CD4-positive, alpha-beta T cell (primary cell): Measurements from ENCODE around the gene PRKAR2B. TPM values are rescaled to one million over a fixed set of nuclear protein-coding genes. Genes with fewer than 3 reads are reported as not detected.

ENCODE experiments used
- ATAC-seq: fragments of 200-7000 bp; cut with Tn5 transposase; one replicate; pipeline ENCODE4 v1.10.0; 2022; ENCODE audit warnings: mild to moderate bottlenecking; ENCODE audit not compliant: poor library complexity
- CTCF ChIA-PET: fragments of 350-600 bp; sonication (Branson Sonifier 250); formaldehyde crosslinking; loops from one replicate; lab custom pipeline; 2021; ENCODE audit warnings: antibody characterized with exemption, inconsistent platforms; lab: Charles Lee
- POLR2A ChIA-PET: fragments of 350-600 bp; sonication (Branson Sonifier 250); formaldehyde crosslinking; loops from one replicate; lab custom pipeline; 2021; ENCODE audit warnings: antibody characterized with exemption, inconsistent platforms; lab: Charles Lee
- DNase-seq, 14 experiments: peaks; one replicate each; pipeline ENCODE4 v3.0.0-alpha.2; 2013 to 2020; ENCODE audit warnings: mixed read lengths in 2 of 14
- H3K27ac ChIP-seq, 2 donors: one replicate each; pipeline versions ENCODE4 v1.5.1 to v1.7.0; 2013; ENCODE audit warnings: low read length in 2 of 2, low read depth in 1 of 2, mild to moderate bottlenecking in 1 of 2
- H3K27me3 ChIP-seq, 2 experiments: 1 replicate in 1 of 2; 2 replicates in 1 of 2; pipeline versions ENCODE4 v1.6.1 to v1.7.0; 2013; ENCODE audit warnings: low read length in 2 of 2, control low read depth in 1 of 2, mild to moderate bottlenecking in 1 of 2, moderate library complexity in 1 of 2; ENCODE audit not compliant: insufficient read depth in 2 of 2, control insufficient read depth in 1 of 2
- H3K36me3 ChIP-seq: one replicate; pipeline ENCODE4 v1.6.1; 2013; ENCODE audit warnings: low read length, control low read depth; ENCODE audit not compliant: insufficient read depth
- H3K4me1 ChIP-seq: one replicate; pipeline ENCODE4 v1.6.1; 2013; ENCODE audit warnings: low read length, control low read depth; ENCODE audit not compliant: insufficient read depth
- H3K4me3 ChIP-seq: one replicate; pipeline ENCODE4 v1.5.1; 2013; ENCODE audit warnings: mild to moderate bottlenecking, low read length, moderate library complexity
- H3K9me3 ChIP-seq, 2 experiments: 1 replicate in 1 of 2; 2 replicates in 1 of 2; pipeline versions ENCODE4 v1.6.1 to v1.7.0; 2013; ENCODE audit warnings: low read length in 2 of 2, mild to moderate bottlenecking in 2 of 2, control low read depth in 1 of 2, moderate library complexity in 1 of 2; ENCODE audit not compliant: control insufficient read depth in 1 of 2, insufficient read depth in 1 of 2
- H3K27ac Mint-ChIP-seq: one replicate; pipeline ENCODE4 v1.8.0; 2020; ENCODE audit warnings: mixed read lengths
- H3K27me3 Mint-ChIP-seq: one replicate; pipeline ENCODE4 v1.8.0; 2021; ENCODE audit warnings: mixed read lengths
- H3K36me3 Mint-ChIP-seq: one replicate; pipeline ENCODE4 v1.8.0; 2021; ENCODE audit warnings: low read depth, mixed read lengths
- H3K4me1 Mint-ChIP-seq: one replicate; pipeline ENCODE4 v1.8.0; 2021; ENCODE audit warnings: low read depth, mixed read lengths
- H3K4me3 Mint-ChIP-seq: one replicate; pipeline ENCODE4 v1.8.0; 2020; ENCODE audit warnings: mild to moderate bottlenecking, mixed read lengths
- H3K9me3 Mint-ChIP-seq: one replicate; pipeline ENCODE4 v1.8.0; 2020; ENCODE audit warnings: mixed read lengths
- intact Hi-C, 2 experiments: fragments of 100-400 bp; cut with DNase I in 1 of 2; cut with micrococcal nuclease in 1 of 2; formaldehyde crosslinking; loops; one replicate each; pipeline versions ENCODE4 v1.15.1 to v1.9.0; 2023 to 2025; cut with DNase I, micrococcal nuclease
- total RNA-seq, 174 experiments: library from RNA in 2 of 174; stranded (reverse) in 2 of 174; gene quantifications; one replicate each; pipeline ENCODE4 v1.2.3 and lab custom pipeline; 2021 to 2026
- TF ChIP-seq, protein P1 (sequence below): fragments of 200-600 bp; IDR thresholded peaks from one replicate; pipeline ENCODE4 v1.8.0; 2022; ENCODE audit warnings: antibody characterized with exemption, mild to moderate bottlenecking

PRKAR2B gene
- total RNA-seq, 2 experiments from 2014 or later, result 0.41 to 0.42 TPM

DNA sequence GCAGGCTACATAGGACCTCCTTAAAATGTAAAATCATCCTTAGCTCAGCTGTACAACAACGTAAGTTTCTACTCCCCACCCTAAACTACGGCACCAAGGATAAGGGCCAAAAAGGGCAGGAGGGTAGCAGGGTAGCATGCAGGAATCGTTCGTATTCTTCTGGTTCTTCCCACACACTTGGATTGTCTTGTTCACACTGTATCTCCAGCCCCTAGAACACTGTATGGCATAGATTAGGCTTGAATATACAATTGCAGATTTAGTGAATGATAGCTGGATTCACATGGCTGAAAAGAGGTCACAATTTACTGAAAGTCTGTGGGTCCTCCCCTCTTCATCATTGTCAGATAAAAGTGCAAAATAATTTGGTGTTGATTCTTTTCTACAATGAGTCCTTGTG lies 28.2 kb upstream of the PRKAR2B start:
- H3K4me1 Mint-ChIP-seq, result no peaks in the 10 kb centered on the region
- ChIA-PET CTCF (no interaction called here), POLR2A (no interaction called here)
- peaks cover 0 to 3% of the 10 kb centered on the region in 2 experiments for H3K9me3 ChIP-seq
- H3K36me3 ChIP-seq, result no peaks in the 10 kb centered on the region
- no peaks in the 10 kb centered on the region for H3K27me3 ChIP-seq
- ATAC-seq, result no peak
- no peaks in the 10 kb centered on the region for H3K4me1 ChIP-seq
- intact Hi-C loops, result no loop called here
- H3K36me3 Mint-ChIP-seq, result no peaks in the 10 kb centered on the region
- no peak overlapping the region for H3K27ac ChIP-seq
- H3K9me3 Mint-ChIP-seq, result no peaks in the 10 kb centered on the region
- no peak overlapping the region for H3K27ac Mint-ChIP-seq
- no peak overlapping the region for H3K4me3 Mint-ChIP-seq
- H3K4me3 ChIP-seq, result no peak overlapping the region
- TF ChIP-seq, protein P1, sequence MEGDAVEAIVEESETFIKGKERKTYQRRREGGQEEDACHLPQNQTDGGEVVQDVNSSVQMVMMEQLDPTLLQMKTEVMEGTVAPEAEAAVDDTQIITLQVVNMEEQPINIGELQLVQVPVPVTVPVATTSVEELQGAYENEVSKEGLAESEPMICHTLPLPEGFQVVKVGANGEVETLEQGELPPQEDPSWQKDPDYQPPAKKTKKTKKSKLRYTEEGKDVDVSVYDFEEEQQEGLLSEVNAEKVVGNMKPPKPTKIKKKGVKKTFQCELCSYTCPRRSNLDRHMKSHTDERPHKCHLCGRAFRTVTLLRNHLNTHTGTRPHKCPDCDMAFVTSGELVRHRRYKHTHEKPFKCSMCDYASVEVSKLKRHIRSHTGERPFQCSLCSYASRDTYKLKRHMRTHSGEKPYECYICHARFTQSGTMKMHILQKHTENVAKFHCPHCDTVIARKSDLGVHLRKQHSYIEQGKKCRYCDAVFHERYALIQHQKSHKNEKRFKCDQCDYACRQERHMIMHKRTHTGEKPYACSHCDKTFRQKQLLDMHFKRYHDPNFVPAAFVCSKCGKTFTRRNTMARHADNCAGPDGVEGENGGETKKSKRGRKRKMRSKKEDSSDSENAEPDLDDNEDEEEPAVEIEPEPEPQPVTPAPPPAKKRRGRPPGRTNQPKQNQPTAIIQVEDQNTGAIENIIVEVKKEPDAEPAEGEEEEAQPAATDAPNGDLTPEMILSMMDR, result no peak
- H3K27me3 Mint-ChIP-seq, result peaks cover 6% of the 10 kb centered on the region
- DNase-seq, result no peak

DNA sequence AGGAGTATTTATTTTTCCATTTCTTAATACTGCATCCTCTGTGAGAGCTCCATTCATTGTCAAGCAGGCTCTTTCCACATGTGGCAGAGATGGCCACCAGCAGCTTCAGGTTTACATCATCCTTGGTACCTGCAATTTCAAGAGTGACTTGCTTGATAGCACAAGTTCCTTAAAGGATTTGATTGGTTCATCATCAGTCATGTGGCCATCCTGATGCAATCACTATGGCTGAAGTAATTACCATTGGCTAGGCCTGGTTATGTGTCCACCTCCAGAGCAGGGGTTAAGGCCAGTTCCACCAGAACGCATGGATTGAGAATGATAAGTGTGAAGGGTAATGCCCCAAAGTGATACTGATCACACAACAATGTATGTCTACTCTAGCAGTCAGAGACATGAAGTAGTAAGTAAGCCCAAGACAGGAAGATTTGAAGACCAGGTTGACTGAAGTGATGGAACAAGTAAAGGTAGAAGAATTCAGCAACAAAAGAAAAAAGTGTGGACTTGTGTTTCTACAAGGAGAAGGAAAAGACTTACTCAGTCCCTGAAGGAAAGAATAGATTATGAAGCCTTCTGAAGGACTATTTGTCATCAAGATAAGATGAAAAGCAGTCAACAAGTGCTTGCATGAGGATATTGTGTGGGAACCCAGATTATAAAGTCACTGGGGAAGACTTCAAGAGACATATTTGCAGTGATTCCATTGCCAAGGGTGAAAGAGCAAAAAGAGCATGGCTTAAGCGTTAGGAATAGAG lies 26.4 kb upstream of the PRKAR2B start:
- Histone ChIP-seq H3K4me3 (no peak overlapping the region), H3K9me3 (peaks cover 0 to 6% of the 10 kb centered on the region in 2 experiments), H3K36me3 (no peaks in the 10 kb centered on the region), H3K27ac (no peak overlapping the region), H3K27me3 (no peaks in the 10 kb centered on the region), H3K4me1 (no peaks in the 10 kb centered on the region)
- ATAC-seq, result no peak
- TF ChIP-seq, protein P1, result no peak
- H3K36me3 Mint-ChIP-seq, result no peaks in the 10 kb centered on the region
- no peak overlapping the region for H3K4me3 Mint-ChIP-seq
- CTCF ChIA-PET, result no interaction called here
- H3K9me3 Mint-ChIP-seq, result no peaks in the 10 kb centered on the region
- DNase-seq, result no peak
- no peak overlapping the region for H3K27ac Mint-ChIP-seq
- no peaks in the 10 kb centered on the region for H3K4me1 Mint-ChIP-seq
- H3K27me3 Mint-ChIP-seq, result peaks cover 6% of the 10 kb centered on the region
- intact Hi-C loops, result no loop called here
- POLR2A ChIA-PET, result no interaction called here

DNA sequence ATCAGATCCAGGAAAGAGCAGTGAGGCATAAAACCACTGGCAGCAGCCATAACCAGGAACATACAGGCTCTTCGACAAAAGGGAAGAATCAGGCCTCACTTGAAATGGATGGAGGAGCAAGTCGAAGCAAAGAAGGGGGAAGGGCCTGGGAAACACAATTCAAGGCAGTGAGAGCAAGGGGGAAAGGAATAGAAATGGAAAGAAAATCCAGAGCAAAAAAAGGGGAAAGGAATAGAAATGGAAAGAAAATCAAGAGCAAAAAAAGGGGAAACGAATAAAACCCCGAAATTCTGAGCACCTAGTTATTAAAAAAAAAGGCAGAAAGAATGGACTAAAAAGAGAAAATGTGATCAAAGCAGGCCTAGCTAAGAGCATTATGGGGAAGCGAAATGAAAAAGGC lies 24.1 kb upstream of the PRKAR2B start:
- intact Hi-C loops, result no loop called here
- ChIA-PET CTCF (no interaction called here), POLR2A (no interaction called here)

More for the DNA sequence above, 24.1 kb upstream of the PRKAR2B start:
- DNase-seq (no peak), ATAC-seq (no peak)
- Histone ChIP-seq H3K36me3 (no peaks in the 10 kb centered on the region), H3K4me3 (no peak overlapping the region), H3K4me1 (no peaks in the 10 kb centered on the region), H3K27me3 (no peaks in the 10 kb centered on the region), H3K27ac (no peak overlapping the region), H3K9me3 (peaks cover 0 to 7% of the 10 kb centered on the region in 2 experiments)
- Mint-ChIP-seq H3K36me3 (no peaks in the 10 kb centered on the region), H3K9me3 (no peaks in the 10 kb centered on the region), H3K4me3 (no peak overlapping the region), H3K27me3 (no peaks in the 10 kb centered on the region), H3K27ac (no peak overlapping the region), H3K4me1 (no peaks in the 10 kb centered on the region)
- TF ChIP-seq, protein P1, result no peak
